ENCODE results near the gene ZNF516. TPM values are rescaled to one million over a fixed set of nuclear protein-coding genes. Genes with fewer than 3 reads are reported as not detected.

ZNF516 gene
- polyA plus RNA-seq, 3 donors: 35.0 to 37.2 (median 37.2) TPM

GRCh38 chr18:76456823-76457222, 38.2 kb downstream of the ZNF516 start:
- DNase-seq (ENCODE audit: low read depth in 3 of 3, low spot score in 2 of 3): no peak

GRCh38 chr18:76456018-76456750, 38.9 kb downstream of the ZNF516 start:
- DNase-seq (ENCODE audit: low read depth in 3 of 3, low spot score in 2 of 3): no peak

- no peak for DNase-seq (ENCODE audit: low read depth in 3 of 3, low spot score in 2 of 3)
Measured at GRCh38 chr18:76455003-76455676, 39.9 kb downstream of the ZNF516 start.

- no peak for DNase-seq (ENCODE audit: low read depth in 3 of 3, low spot score in 2 of 3)
Measured at GRCh38 chr18:76454418-76454817, 40.6 kb downstream of the ZNF516 start.

GRCh38 chr18:76453932-76454331, 41.1 kb downstream of the ZNF516 start:
- no peak for DNase-seq (ENCODE audit: low read depth in 3 of 3, low spot score in 2 of 3)

- no peak for DNase-seq (ENCODE audit: low read depth in 3 of 3, low spot score in 2 of 3)
Measured at GRCh38 chr18:76453057-76453561, 41.9 kb downstream of the ZNF516 start.

GRCh38 chr18:76452357-76452756, 42.7 kb downstream of the ZNF516 start:
- no peak for DNase-seq (ENCODE audit: low read depth in 3 of 3, low spot score in 2 of 3)

- DNase-seq (ENCODE audit: low read depth in 3 of 3, low spot score in 2 of 3): no peak
Measured at GRCh38 chr18:76451396-76452331, 43.4 kb downstream of the ZNF516 start.

GRCh38 chr18:76450452-76451395, 44.3 kb downstream of the ZNF516 start:
- no peak for DNase-seq (ENCODE audit: low read depth in 3 of 3, low spot score in 2 of 3)

- DNase-seq (ENCODE audit: low read depth in 3 of 3, low spot score in 2 of 3): no peak
Measured at GRCh38 chr18:76449111-76449453, 46.0 kb downstream of the ZNF516 start.

GRCh38 chr18:76448256-76449110, 46.6 kb downstream of the ZNF516 start:
- DNase-seq (ENCODE audit: low read depth in 3 of 3, low spot score in 2 of 3): no peak

- no peak for DNase-seq (ENCODE audit: low read depth in 3 of 3, low spot score in 2 of 3)
Measured at GRCh38 chr18:76447258-76447890, 47.7 kb downstream of the ZNF516 start.

- no peak for DNase-seq (ENCODE audit: low read depth in 3 of 3, low spot score in 2 of 3)
Measured at GRCh38 chr18:76446321-76447257, 48.5 kb downstream of the ZNF516 start.

- no peak for DNase-seq (ENCODE audit: low read depth in 3 of 3, low spot score in 2 of 3)
Measured at GRCh38 chr18:76445741-76446232, 49.3 kb downstream of the ZNF516 start.

- DNase-seq (ENCODE audit: low read depth in 3 of 3, low spot score in 2 of 3): no peak
Measured at GRCh38 chr18:76445275-76445674, 49.8 kb downstream of the ZNF516 start.

- DNase-seq (ENCODE audit: low read depth in 3 of 3, low spot score in 2 of 3): no peak
Measured at GRCh38 chr18:76444446-76445105, 50.5 kb downstream of the ZNF516 start.
